Vagina (tissue), 2 donors: ENCODE results near the gene ANKRD11. TPM values are rescaled to one million over a fixed set of nuclear protein-coding genes. Genes with fewer than 3 reads are reported as not detected.
A peak's percentile ranks its signal among the peaks of the same experiment; 100 is the strongest.

Source experiments
- DNase-seq, 2 donors: peaks; one replicate each; pipeline ENCODE4 v3.0.0-alpha.2; 2017; ENCODE audit errors: extremely low spot score in 2 of 2
- H3K27ac ChIP-seq: fragments of 200-600 bp; sonication (generic); one replicate; pipeline ENCODE4 v1.5.1; 2019
- H3K27me3 ChIP-seq: fragments of 200-600 bp; sonication (generic); one replicate; pipeline ENCODE4 v1.5.1; 2019
- H3K36me3 ChIP-seq, 2 donors: fragments of 200-600 bp; sonication (generic); one replicate each; pipeline ENCODE4 v1.5.1; 2017 to 2019
- H3K4me1 ChIP-seq: fragments of 200-600 bp; sonication (generic); one replicate; pipeline ENCODE4 v1.5.1; 2019
- H3K4me3 ChIP-seq, 2 donors: fragments of 200-600 bp; sonication (generic); 1 replicate in 1 of 2; 2 replicates in 1 of 2; pipeline ENCODE4 v1.5.1; 2016 to 2019
- H3K9me3 ChIP-seq: fragments of 200-600 bp; sonication (generic); one replicate; pipeline ENCODE4 v1.5.1; 2019
- CTCF ChIP-seq, 3 experiments: fragments of 450-650 bp in 2 of 3; fragments of 200-600 bp in 1 of 3; sonication (generic) in 1 of 3; IDR thresholded peaks; one replicate each; pipeline ENCODE4 v1.5.1; 2017 to 2019; ENCODE audit warnings: antibody characterized with exemption in 3 of 3, mild to moderate bottlenecking in 2 of 3, moderate library complexity in 2 of 3
- POLR2A ChIP-seq, 2 donors: fragments of 450-650 bp; IDR thresholded peaks; one replicate each; pipeline ENCODE4 v1.6.1; 2017; ENCODE audit warnings: antibody characterized with exemption in 2 of 2, mild to moderate bottlenecking in 2 of 2, moderate library complexity in 2 of 2
- POLR2AphosphoS5 ChIP-seq, 2 donors: sonication (generic); formaldehyde crosslinking; IDR thresholded peaks; one replicate each; pipeline ENCODE4 v1.9.0; 2017; ENCODE audit warnings: antibody characterized with exemption in 2 of 2, mild to moderate bottlenecking in 2 of 2, low read depth in 1 of 2; ENCODE audit not compliant: insufficient read depth in 1 of 2
- intact Hi-C: fragments of 100-400 bp; cut with DNase I; formaldehyde crosslinking; loops from one replicate; pipeline ENCODE4 v1.15.1; 2023
- total RNA-seq: library from RNA; depleted of rRNA; stranded (reverse); fragments of >200 nt; gene quantifications from one replicate; pipeline ENCODE4 v1.2.3, GENCODE V29; 2016

ANKRD11 gene
- total RNA-seq, 1 donor from 2014 or later, result 135 TPM

DNA sequence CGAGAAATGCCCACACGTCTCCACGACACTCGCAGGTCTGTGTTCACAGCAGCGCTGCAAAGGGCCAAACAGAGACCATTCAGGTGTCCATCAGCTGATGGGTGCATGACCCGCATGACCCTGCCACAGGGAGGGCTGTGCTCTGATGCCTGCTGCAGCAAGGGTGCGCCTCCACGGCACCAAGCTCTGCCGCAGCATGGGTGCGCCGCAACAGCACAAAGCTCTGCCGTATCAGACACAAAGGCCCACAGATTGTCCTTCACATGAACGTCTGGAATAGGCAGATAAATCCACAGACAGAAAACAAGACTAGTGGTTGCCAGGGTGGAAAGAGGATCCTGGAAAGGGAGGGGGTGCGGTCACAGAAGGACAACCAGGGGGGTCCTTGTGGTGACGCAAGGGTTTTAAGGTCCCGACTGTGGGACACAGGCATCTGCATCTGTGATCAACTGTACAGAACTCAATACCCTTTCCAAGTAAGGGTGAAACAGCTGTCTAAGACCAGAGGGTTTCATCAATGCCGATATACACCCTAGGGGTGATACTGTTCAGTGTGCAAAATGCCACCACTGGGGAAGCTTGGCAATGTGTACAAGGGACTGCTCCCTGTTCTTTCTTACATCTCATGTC, 121.0 kb downstream of the ANKRD11 start:
- peak overlapping the region; percentile 33 for H3K27ac ChIP-seq
- no peak overlapping the region for H3K4me3 ChIP-seq
- H3K4me1 ChIP-seq, result peaks cover 83% of the 10 kb centered on the region
- TF ChIP-seq POLR2A (IDR thresholded peaks at IDR 0.05) (no peak), CTCF (IDR thresholded peaks at IDR 0.05) (no peak), POLR2AphosphoS5 (IDR thresholded peaks at IDR 0.05; ENCODE audit: insufficient read depth in 1 of 2, low read depth in 1 of 2) (no peak)
- H3K27me3 ChIP-seq, result no peaks in the 10 kb centered on the region
- H3K9me3 ChIP-seq, result no peaks in the 10 kb centered on the region
- DNase-seq, result no peak
- H3K36me3 ChIP-seq, result no peaks in the 10 kb centered on the region
- intact Hi-C loops, result no loop called here

GRCh38 chr16:89368604-89369249, 121.6 kb downstream of the ANKRD11 start:
- Histone ChIP-seq H3K9me3 (no peaks in the 10 kb centered on the region), H3K36me3 (no peaks in the 10 kb centered on the region), H3K27me3 (no peaks in the 10 kb centered on the region), H3K4me1 (peaks cover 88% of the 10 kb centered on the region), H3K4me3 (no peak overlapping the region), H3K27ac (peak overlapping the region; percentile 33)
- intact Hi-C loops, result no loop called here
- TF ChIP-seq POLR2AphosphoS5 (IDR thresholded peaks at IDR 0.05; ENCODE audit: insufficient read depth in 1 of 2, low read depth in 1 of 2), result no peak
- TF ChIP-seq CTCF (IDR thresholded peaks at IDR 0.05), result no peak
- TF ChIP-seq POLR2A (IDR thresholded peaks at IDR 0.05), result no peak
- no peak for DNase-seq

DNA sequence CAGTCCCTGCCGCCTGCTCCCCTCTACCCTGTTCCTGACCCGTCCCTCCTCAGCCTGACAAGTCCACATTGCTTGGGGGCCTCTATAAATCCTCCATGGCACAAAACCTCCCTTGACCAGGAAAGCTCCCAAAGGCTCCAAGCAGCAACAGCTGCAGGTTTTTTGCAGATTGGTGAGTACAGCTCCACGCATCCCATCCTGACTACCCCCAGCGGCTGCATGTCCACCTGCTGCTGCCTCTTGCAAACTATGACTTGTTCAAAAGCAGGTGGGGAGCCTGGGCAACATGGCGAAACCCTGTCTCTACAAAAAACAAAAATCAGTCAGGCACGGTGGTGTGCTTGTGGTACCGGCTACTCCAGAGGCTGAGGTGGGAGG, 122.8 kb downstream of the ANKRD11 start:
- DNase-seq, result no peak
- Histone ChIP-seq H3K36me3 (no peaks in the 10 kb centered on the region), H3K4me1 (peaks cover 85% of the 10 kb centered on the region), H3K27ac (no peak overlapping the region), H3K4me3 (no peak overlapping the region), H3K9me3 (no peaks in the 10 kb centered on the region), H3K27me3 (no peaks in the 10 kb centered on the region)
- TF ChIP-seq POLR2AphosphoS5 (IDR thresholded peaks at IDR 0.05; ENCODE audit: insufficient read depth in 1 of 2, low read depth in 1 of 2), result no peak
- no peak for TF ChIP-seq CTCF (IDR thresholded peaks at IDR 0.05)
- TF ChIP-seq POLR2A (IDR thresholded peaks at IDR 0.05), result no peak
- intact Hi-C loops, result no loop called here

- Histone ChIP-seq H3K4me1 (peaks cover 92% of the 10 kb centered on the region), H3K27ac (no peak overlapping the region), H3K9me3 (no peaks in the 10 kb centered on the region), H3K27me3 (no peaks in the 10 kb centered on the region), H3K4me3 (no peak overlapping the region), H3K36me3 (no peaks in the 10 kb centered on the region)
- no peak for TF ChIP-seq CTCF (IDR thresholded peaks at IDR 0.05)
- no peak for TF ChIP-seq POLR2AphosphoS5 (IDR thresholded peaks at IDR 0.05; ENCODE audit: insufficient read depth in 1 of 2, low read depth in 1 of 2)
- TF ChIP-seq POLR2A (IDR thresholded peaks at IDR 0.05), result no peak
- intact Hi-C loops, result no loop called here
- no peak for DNase-seq
These were observed 123.5 kb downstream of the ANKRD11 start for GRCh38 chr16:89366561-89367537.
